GM12865 (cell line): ENCODE results near the gene PPIL4.
"Not testable (repeated sequence)": the region's sequence is repeated elsewhere in the genome, so short reads cannot be mapped to it uniquely, and the experiment has no call there.

ENCODE experiments used
- DNase-seq: peaks from one replicate; pipeline ENCODE4 v3.0.0; 2010; ENCODE audit warnings: low read depth
- H3K4me3 ChIP-seq: 2 replicates; pipeline ENCODE4 v1.5.1; 2011; ENCODE audit warnings: mild to moderate bottlenecking, low read depth, low read length, control low read depth
- TF ChIP-seq, protein P1 (sequence below): IDR thresholded peaks from 2 replicates; pipeline ENCODE4 v1.5.1; 2011; ENCODE audit warnings: low read length, control low read depth, low read depth, inconsistent platforms; ENCODE audit not compliant: insufficient read depth; ENCODE audit errors: missing control alignments

Gene PPIL4

DNA sequence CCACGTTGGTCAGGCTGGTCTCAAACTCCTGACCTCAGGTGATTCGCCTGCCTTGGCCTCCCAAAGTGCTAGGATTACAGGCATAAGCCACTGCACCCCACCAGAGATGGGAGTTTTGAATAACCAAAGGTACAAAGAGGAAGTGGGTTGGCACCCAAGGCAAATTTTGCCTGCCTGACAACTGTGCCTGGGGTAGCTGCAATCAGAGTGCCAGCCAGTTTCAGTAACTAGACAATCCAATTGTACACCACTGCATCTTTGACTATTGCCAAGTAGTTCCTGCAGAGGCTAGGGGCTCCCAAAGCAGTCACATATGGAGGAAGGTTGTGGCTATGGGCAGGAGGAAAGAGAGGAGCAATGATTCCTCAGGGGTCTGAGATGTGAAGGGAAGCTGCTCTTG, 77.7 kb downstream of the PPIL4 start:
- TF ChIP-seq, protein P1, sequence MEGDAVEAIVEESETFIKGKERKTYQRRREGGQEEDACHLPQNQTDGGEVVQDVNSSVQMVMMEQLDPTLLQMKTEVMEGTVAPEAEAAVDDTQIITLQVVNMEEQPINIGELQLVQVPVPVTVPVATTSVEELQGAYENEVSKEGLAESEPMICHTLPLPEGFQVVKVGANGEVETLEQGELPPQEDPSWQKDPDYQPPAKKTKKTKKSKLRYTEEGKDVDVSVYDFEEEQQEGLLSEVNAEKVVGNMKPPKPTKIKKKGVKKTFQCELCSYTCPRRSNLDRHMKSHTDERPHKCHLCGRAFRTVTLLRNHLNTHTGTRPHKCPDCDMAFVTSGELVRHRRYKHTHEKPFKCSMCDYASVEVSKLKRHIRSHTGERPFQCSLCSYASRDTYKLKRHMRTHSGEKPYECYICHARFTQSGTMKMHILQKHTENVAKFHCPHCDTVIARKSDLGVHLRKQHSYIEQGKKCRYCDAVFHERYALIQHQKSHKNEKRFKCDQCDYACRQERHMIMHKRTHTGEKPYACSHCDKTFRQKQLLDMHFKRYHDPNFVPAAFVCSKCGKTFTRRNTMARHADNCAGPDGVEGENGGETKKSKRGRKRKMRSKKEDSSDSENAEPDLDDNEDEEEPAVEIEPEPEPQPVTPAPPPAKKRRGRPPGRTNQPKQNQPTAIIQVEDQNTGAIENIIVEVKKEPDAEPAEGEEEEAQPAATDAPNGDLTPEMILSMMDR, result no peak
- H3K4me3 ChIP-seq, result peak overlapping the region; percentile 34
- DNase-seq, result peak; percentile 61

DNA sequence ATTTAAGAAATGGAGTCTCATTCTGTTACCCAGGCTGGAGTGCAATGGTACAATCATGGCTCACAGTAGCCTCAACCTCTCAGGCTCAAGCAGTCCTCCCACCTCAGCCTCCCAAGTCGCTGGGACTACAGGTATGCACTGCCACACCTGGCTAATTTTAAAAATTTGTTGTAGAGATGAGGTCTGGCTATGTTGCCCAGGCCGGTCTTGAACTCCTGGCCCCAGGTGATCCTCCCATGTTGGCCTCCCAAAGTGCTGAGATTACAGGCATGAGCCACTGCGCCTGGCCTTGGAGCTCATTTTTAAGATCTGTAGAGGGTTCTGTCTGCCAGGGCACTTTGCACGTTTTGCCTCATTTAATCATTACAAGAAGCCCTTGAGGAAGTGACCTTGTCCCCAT, 78.6 kb downstream of the PPIL4 start:
- TF ChIP-seq, protein P1, result no peak
- no peak overlapping the region for H3K4me3 ChIP-seq
- DNase-seq, result peak; percentile 41

DNA sequence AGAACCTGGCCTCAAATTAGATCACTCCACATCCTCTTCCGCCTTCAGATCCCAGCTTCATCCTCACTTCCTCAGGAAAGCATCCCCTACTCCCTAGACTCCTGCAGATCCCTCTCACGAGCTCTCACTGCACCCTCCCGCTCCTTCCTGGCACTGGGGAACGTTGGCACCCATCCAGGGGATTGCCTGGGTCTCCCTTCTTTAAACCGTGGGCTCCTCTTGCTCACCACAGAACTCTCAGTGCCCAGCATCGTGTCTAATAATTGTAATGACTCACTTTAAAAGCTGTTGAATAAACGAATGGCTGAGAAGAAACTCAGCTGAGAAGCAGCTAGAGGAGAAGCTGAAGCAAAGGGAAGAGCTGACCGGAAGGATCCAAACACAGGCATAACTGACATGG, 81.4 kb downstream of the PPIL4 start:
- TF ChIP-seq, protein P1, result no peak
- DNase-seq, result peak; percentile 58
- no peak overlapping the region for H3K4me3 ChIP-seq

DNA sequence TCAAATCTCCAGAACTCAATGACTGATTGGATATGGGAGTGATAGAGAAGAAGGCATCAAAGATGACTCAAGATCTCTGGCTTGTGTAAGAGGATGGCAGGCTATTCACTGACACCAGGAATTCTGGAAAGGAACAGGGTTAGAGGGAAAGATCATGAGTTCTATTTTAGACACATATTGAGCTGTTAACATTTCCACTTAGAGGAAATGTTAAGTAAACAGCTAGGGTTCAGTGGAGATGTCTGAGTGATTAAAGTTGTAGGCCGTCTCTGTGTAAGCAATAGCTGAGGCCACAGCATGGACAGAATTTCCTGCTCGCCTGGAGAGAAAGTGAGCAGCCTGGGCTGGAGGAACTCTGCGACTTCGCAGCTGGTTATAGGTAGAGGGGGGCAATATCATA, 82.1 kb downstream of the PPIL4 start:
- TF ChIP-seq, protein P1, result no peak
- no peak overlapping the region for H3K4me3 ChIP-seq
- DNase-seq, result no peak

DNA sequence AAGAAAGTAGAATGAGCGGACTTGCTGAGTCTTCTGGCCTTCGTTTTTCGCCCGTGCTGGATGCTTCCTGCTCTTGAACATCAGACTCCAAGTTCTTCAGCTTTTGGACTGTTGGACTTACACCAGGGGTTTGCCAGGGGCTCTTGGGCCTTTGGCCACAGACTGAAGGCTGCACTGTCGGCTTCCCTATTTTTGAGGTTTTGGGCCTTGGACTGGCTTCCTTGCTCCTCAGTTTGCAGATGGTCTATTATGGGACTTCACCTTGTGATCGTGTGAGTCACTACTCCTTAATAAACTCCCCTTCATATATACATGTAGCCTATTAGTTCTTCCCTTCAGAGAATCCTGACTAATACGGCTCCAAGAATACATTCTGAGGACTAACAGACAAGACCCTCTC, 83.1 kb downstream of the PPIL4 start:
- not testable (repeated sequence) for H3K4me3 ChIP-seq, DNase-seq

DNA sequence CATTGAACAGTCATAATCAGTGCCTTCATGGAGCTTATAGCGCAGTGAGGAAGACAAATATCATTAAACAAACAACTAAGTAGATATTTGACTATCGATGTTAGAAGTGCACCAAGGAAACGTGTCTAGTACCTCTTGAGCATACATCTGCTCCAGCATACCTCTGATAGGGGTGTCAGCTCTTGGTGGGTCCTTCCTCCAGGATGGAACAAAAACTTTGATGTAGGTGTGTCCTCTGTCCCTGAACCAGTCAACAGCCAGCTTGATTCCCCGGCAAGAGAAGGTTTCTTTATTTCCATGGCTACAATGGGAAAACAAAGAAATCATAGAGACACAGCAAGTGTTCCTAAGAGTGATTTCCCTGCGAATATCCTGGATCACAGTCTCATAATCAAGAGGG, 84.2 kb downstream of the PPIL4 start:
- TF ChIP-seq, protein P1, result no peak
- no peak for DNase-seq
- H3K4me3 ChIP-seq, result no peak overlapping the region

DNA sequence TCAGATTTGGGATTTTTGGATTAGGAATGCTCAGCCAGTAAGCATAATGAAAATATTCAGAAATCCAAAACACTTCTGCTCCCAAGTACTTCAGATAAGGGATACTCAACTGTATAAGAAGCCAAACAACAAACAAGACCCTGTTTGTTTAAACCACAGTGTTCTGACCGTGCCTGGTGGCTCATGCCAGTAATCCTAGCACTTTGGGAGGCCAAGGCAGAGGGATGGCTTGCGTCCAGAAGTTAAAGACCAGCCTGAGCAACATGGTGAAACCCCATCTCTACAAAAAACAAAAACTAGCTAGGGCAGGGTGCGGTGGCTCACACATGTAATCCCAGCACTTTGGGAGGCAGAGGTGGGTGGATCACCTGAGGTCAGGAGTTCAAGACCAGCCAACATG, 85.6 kb downstream of the PPIL4 start:
- DNase-seq, H3K4me3 ChIP-seq: not testable (repeated sequence)

DNA sequence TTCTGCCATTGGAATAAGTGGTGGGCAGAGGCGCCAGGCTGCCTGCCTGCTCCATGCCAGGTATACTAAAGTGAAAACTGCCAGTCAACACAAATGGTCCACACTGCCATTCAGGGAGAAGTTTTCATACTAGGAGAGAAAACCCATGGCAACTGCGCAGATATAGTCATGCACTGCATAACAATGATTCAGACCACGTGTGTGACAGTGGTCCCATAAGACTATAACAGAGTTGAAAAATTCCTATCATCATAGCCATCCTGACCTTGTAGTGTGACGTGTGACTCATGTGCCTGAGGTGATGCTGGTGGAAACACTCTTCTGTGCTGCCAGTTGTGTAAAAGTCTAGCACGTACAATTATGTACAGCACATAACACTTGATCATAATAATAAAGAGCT, 86.1 kb downstream of the PPIL4 start:
- DNase-seq, result no peak
- TF ChIP-seq, protein P1, result no peak
- no peak overlapping the region for H3K4me3 ChIP-seq
